NCI-H345 (cell line): ENCODE data around the gene NRBF2.

Source experiments
- DNase-seq: peaks from one replicate; lab custom pipeline; 2025; lab: John Stamatoyannopoulos, UW

Gene NRBF2

GRCh38 chr10:63164166-63164623, 31.1 kb downstream of the NRBF2 start:
- DNase-seq = no peak

- DNase-seq = no peak
Measured at GRCh38 chr10:63165249-63165648, 32.1 kb downstream of the NRBF2 start.

- peak; percentile 56 for DNase-seq
Measured at GRCh38 chr10:63166742-63167258, 33.7 kb downstream of the NRBF2 start.

- DNase-seq = no peak
Measured at GRCh38 chr10:63168821-63169462, 35.8 kb downstream of the NRBF2 start.

- DNase-seq = no peak
Measured at GRCh38 chr10:63169624-63170023, 36.5 kb downstream of the NRBF2 start.

- DNase-seq = no peak
Measured at GRCh38 chr10:63171255-63171855, 38.2 kb downstream of the NRBF2 start.

- DNase-seq = no peak
Measured at GRCh38 chr10:63171926-63172325, 38.8 kb downstream of the NRBF2 start.

GRCh38 chr10:63173468-63174232, 40.5 kb downstream of the NRBF2 start:
- no peak for DNase-seq

- DNase-seq = no peak
Measured at GRCh38 chr10:63175534-63175933, 42.4 kb downstream of the NRBF2 start.

GRCh38 chr10:63192826-63193225, 59.7 kb downstream of the NRBF2 start:
- no peak for DNase-seq

- no peak for DNase-seq
Measured at GRCh38 chr10:63197344-63198092, 64.4 kb downstream of the NRBF2 start.

GRCh38 chr10:63199716-63200115, 66.6 kb downstream of the NRBF2 start:
- no peak for DNase-seq

GRCh38 chr10:63200431-63200830, 67.3 kb downstream of the NRBF2 start:
- no peak for DNase-seq

GRCh38 chr10:63201118-63201517, 68.0 kb downstream of the NRBF2 start:
- DNase-seq = no peak
